ENCODE results near the gene IL19. TPM values are rescaled to one million over a fixed set of nuclear protein-coding genes. Genes with fewer than 3 reads are reported as not detected.

IL19 gene
- total and polyA plus RNA-seq, 9 donors, result not detected

- no peak overlapping the region for H3K27ac ChIP-seq
- no peaks in the 10 kb centered on the region for H3K36me3 ChIP-seq
- WGBS, 3 donors, result 78 to 93% (median 92%) methylated on average over 4 of the region's 4 CpGs
- TF ChIP-seq EP300 (IDR thresholded peaks at IDR 0.05) (no peak), POLR2A (IDR thresholded peaks at IDR 0.05) (no peak)
- TF ChIP-seq, protein P1, sequence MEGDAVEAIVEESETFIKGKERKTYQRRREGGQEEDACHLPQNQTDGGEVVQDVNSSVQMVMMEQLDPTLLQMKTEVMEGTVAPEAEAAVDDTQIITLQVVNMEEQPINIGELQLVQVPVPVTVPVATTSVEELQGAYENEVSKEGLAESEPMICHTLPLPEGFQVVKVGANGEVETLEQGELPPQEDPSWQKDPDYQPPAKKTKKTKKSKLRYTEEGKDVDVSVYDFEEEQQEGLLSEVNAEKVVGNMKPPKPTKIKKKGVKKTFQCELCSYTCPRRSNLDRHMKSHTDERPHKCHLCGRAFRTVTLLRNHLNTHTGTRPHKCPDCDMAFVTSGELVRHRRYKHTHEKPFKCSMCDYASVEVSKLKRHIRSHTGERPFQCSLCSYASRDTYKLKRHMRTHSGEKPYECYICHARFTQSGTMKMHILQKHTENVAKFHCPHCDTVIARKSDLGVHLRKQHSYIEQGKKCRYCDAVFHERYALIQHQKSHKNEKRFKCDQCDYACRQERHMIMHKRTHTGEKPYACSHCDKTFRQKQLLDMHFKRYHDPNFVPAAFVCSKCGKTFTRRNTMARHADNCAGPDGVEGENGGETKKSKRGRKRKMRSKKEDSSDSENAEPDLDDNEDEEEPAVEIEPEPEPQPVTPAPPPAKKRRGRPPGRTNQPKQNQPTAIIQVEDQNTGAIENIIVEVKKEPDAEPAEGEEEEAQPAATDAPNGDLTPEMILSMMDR (IDR thresholded peaks at IDR 0.05), result no peak
- H3K9me3 ChIP-seq, result no peaks in the 10 kb centered on the region
- no peak for DNase-seq
- H3K4me1 ChIP-seq (ENCODE audit: insufficient read depth), result no peaks in the 10 kb centered on the region
- no peak overlapping the region for H3K4me3 ChIP-seq
- intact Hi-C loops (cut with DNase I), result no loop called here
- no peaks in the 10 kb centered on the region for H3K27me3 ChIP-seq
Observed at GRCh38 chr1:206860165-206860564, 89.6 kb downstream of the IL19 start.

- WGBS, 3 donors, result 80 to 100% (median 89%) methylated on average over 1 of the region's 1 CpG
- Histone ChIP-seq H3K36me3 (no peaks in the 10 kb centered on the region), H3K27me3 (no peaks in the 10 kb centered on the region), H3K4me3 (no peak overlapping the region), H3K4me1 (ENCODE audit: insufficient read depth) (no peaks in the 10 kb centered on the region), H3K27ac (no peak overlapping the region), H3K9me3 (no peaks in the 10 kb centered on the region)
- TF ChIP-seq EP300 (IDR thresholded peaks at IDR 0.05), result no peak
- TF ChIP-seq, protein P1 (IDR thresholded peaks at IDR 0.05), result no peak
- no peak for TF ChIP-seq POLR2A (IDR thresholded peaks at IDR 0.05)
- intact Hi-C loops (cut with DNase I), result no loop called here
- DNase-seq, result no peak
Observed at GRCh38 chr1:206863266-206863665, 92.7 kb downstream of the IL19 start.

GRCh38 chr1:206864939-206865671 is 94.5 kb downstream of the IL19 start, which contains the start of gene IL20:
TSS of gene IL20 (plus strand) at chr1:206865623. CDS start at chr1:206865853, 230 bp downstream.
- TF ChIP-seq, protein P1 (IDR thresholded peaks at IDR 0.05), result no peak
- TF ChIP-seq EP300 (IDR thresholded peaks at IDR 0.05), result no peak
- TF ChIP-seq POLR2A (IDR thresholded peaks at IDR 0.05), result no peak
- no peaks in the 10 kb centered on the region for H3K4me1 ChIP-seq (ENCODE audit: insufficient read depth)
- peak in 4 of 5 donors; percentile 40 to 65 (median 54) for DNase-seq
- no peaks in the 10 kb centered on the region for H3K27me3 ChIP-seq
- no peaks in the 10 kb centered on the region for H3K36me3 ChIP-seq
- 72 to 74% (median 73%) methylated on average over 19 of the region's 19 CpGs for WGBS, 3 donors
- intact Hi-C loops (cut with DNase I), result no loop called here
- H3K27ac ChIP-seq, result no peak within 1 kb of the TSS
- no peaks in the 10 kb centered on the region for H3K9me3 ChIP-seq
- no peak within 1 kb of the TSS for H3K4me3 ChIP-seq

DNA sequence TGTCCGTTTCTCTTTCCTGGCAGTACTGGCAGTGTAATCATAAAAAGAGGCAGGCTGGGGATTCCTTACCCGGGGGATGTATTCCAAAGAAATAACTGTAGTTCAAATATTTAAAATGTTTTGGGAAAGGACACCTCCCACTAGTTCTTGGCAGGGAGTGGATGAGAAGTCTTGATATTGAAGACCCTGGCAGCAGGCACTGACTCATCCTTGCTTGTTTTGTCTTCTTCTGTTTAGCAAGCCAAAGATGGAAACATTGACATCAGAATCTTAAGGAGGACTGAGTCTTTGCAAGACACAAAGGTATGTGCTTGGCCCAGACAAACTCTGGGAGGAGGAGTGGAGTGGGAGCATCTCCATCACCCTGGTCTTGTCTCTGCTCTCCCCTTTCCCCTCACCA is 95.5 kb downstream of the IL19 start:
- TF ChIP-seq POLR2A (IDR thresholded peaks at IDR 0.05) (no peak), EP300 (IDR thresholded peaks at IDR 0.05) (no peak)
- TF ChIP-seq, protein P1 (IDR thresholded peaks at IDR 0.05), result no peak
- intact Hi-C loops (cut with DNase I), result no loop called here
- Histone ChIP-seq H3K36me3 (no peaks in the 10 kb centered on the region), H3K4me3 (no peak overlapping the region), H3K4me1 (ENCODE audit: insufficient read depth) (no peaks in the 10 kb centered on the region), H3K27me3 (no peaks in the 10 kb centered on the region), H3K27ac (no peak overlapping the region), H3K9me3 (no peaks in the 10 kb centered on the region)
- 4 to 7% (median 6%) methylated on average over 2 of the region's 2 CpGs for WGBS, 3 donors
- DNase-seq, result no peak
